ENCODE measurements around the gene RIPOR3.

The RIPOR3 gene

GRCh38 chr20:50588034-50588736 lies 103.2 kb downstream of the RIPOR3 start:
- Histone ChIP-seq H3K36me3 (ENCODE audit: control insufficient read depth, insufficient read depth, low read length) (no peaks in the 10 kb centered on the region), H3K9ac (ENCODE audit: low read length) (no peak overlapping the region), H3K4me3 (ENCODE audit: low read length) (no peak overlapping the region), H3K9me3 (ENCODE audit: control insufficient read depth, low read length) (no peaks in the 10 kb centered on the region), H3K4me1 (ENCODE audit: control insufficient read depth, insufficient read depth, low read length) (peaks cover 6% of the 10 kb centered on the region), H3K27me3 (ENCODE audit: control insufficient read depth, insufficient read depth, low read length) (no peaks in the 10 kb centered on the region)

- Histone ChIP-seq H3K9me3 (ENCODE audit: control insufficient read depth, low read length) (no peaks in the 10 kb centered on the region), H3K4me3 (ENCODE audit: low read length) (no peak overlapping the region), H3K27me3 (ENCODE audit: control insufficient read depth, insufficient read depth, low read length) (no peaks in the 10 kb centered on the region), H3K36me3 (ENCODE audit: control insufficient read depth, insufficient read depth, low read length) (no peaks in the 10 kb centered on the region), H3K9ac (ENCODE audit: low read length) (no peak overlapping the region), H3K4me1 (ENCODE audit: control insufficient read depth, insufficient read depth, low read length) (peaks cover under 1% of the 10 kb centered on the region)
These were observed 103.9 kb downstream of the RIPOR3 start for GRCh38 chr20:50587291-50587961.

GRCh38 chr20:50586531-50587232 lies 104.7 kb downstream of the RIPOR3 start:
- H3K4me3 ChIP-seq (ENCODE audit: low read length), result no peak overlapping the region
- no peaks in the 10 kb centered on the region for H3K27me3 ChIP-seq (ENCODE audit: control insufficient read depth, insufficient read depth, low read length)
- H3K9me3 ChIP-seq (ENCODE audit: control insufficient read depth, low read length), result no peaks in the 10 kb centered on the region
- H3K4me1 ChIP-seq (ENCODE audit: control insufficient read depth, insufficient read depth, low read length), result no peaks in the 10 kb centered on the region
- H3K36me3 ChIP-seq (ENCODE audit: control insufficient read depth, insufficient read depth, low read length), result no peaks in the 10 kb centered on the region
- H3K9ac ChIP-seq (ENCODE audit: low read length), result no peak overlapping the region

GRCh38 chr20:50585678-50586077 lies 105.7 kb downstream of the RIPOR3 start:
- Histone ChIP-seq H3K4me3 (ENCODE audit: low read length) (no peak overlapping the region), H3K27me3 (ENCODE audit: control insufficient read depth, insufficient read depth, low read length) (no peaks in the 10 kb centered on the region), H3K4me1 (ENCODE audit: control insufficient read depth, insufficient read depth, low read length) (no peaks in the 10 kb centered on the region), H3K36me3 (ENCODE audit: control insufficient read depth, insufficient read depth, low read length) (no peaks in the 10 kb centered on the region), H3K9me3 (ENCODE audit: control insufficient read depth, low read length) (no peaks in the 10 kb centered on the region), H3K9ac (ENCODE audit: low read length) (no peak overlapping the region)

GRCh38 chr20:50585214-50585613 lies 106.1 kb downstream of the RIPOR3 start:
- no peaks in the 10 kb centered on the region for H3K27me3 ChIP-seq (ENCODE audit: control insufficient read depth, insufficient read depth, low read length)
- H3K4me1 ChIP-seq (ENCODE audit: control insufficient read depth, insufficient read depth, low read length), result no peaks in the 10 kb centered on the region
- H3K4me3 ChIP-seq (ENCODE audit: low read length), result no peak overlapping the region
- no peaks in the 10 kb centered on the region for H3K9me3 ChIP-seq (ENCODE audit: control insufficient read depth, low read length)
- H3K9ac ChIP-seq (ENCODE audit: low read length), result no peak overlapping the region
- no peaks in the 10 kb centered on the region for H3K36me3 ChIP-seq (ENCODE audit: control insufficient read depth, insufficient read depth, low read length)

- Histone ChIP-seq H3K4me3 (ENCODE audit: low read length) (no peak overlapping the region), H3K9me3 (ENCODE audit: control insufficient read depth, low read length) (no peaks in the 10 kb centered on the region), H3K9ac (ENCODE audit: low read length) (no peak overlapping the region), H3K36me3 (ENCODE audit: control insufficient read depth, insufficient read depth, low read length) (peaks cover 2% of the 10 kb centered on the region), H3K27me3 (ENCODE audit: control insufficient read depth, insufficient read depth, low read length) (no peaks in the 10 kb centered on the region), H3K4me1 (ENCODE audit: control insufficient read depth, insufficient read depth, low read length) (peaks cover 2% of the 10 kb centered on the region)
These were observed 106.7 kb downstream of the RIPOR3 start for GRCh38 chr20:50584687-50585086.

GRCh38 chr20:50583442-50584150 lies 107.7 kb downstream of the RIPOR3 start:
- Histone ChIP-seq H3K9ac (ENCODE audit: low read length) (no peak overlapping the region), H3K36me3 (ENCODE audit: control insufficient read depth, insufficient read depth, low read length) (peaks cover 10% of the 10 kb centered on the region), H3K27me3 (ENCODE audit: control insufficient read depth, insufficient read depth, low read length) (no peaks in the 10 kb centered on the region), H3K4me1 (ENCODE audit: control insufficient read depth, insufficient read depth, low read length) (peaks cover 4% of the 10 kb centered on the region), H3K4me3 (ENCODE audit: low read length) (no peak overlapping the region), H3K9me3 (ENCODE audit: control insufficient read depth, low read length) (no peaks in the 10 kb centered on the region)

- H3K36me3 ChIP-seq (ENCODE audit: control insufficient read depth, insufficient read depth, low read length), result peaks cover 14% of the 10 kb centered on the region
- no peaks in the 10 kb centered on the region for H3K9me3 ChIP-seq (ENCODE audit: control insufficient read depth, low read length)
- H3K4me1 ChIP-seq (ENCODE audit: control insufficient read depth, insufficient read depth, low read length), result peaks cover 8% of the 10 kb centered on the region
- no peak overlapping the region for H3K9ac ChIP-seq (ENCODE audit: low read length)
- no peaks in the 10 kb centered on the region for H3K27me3 ChIP-seq (ENCODE audit: control insufficient read depth, insufficient read depth, low read length)
- H3K4me3 ChIP-seq (ENCODE audit: low read length), result no peak overlapping the region
These were observed 108.6 kb downstream of the RIPOR3 start for GRCh38 chr20:50582591-50583234.

GRCh38 chr20:50582092-50582491 lies 109.2 kb downstream of the RIPOR3 start:
- H3K9ac ChIP-seq (ENCODE audit: low read length), result no peak overlapping the region
- H3K9me3 ChIP-seq (ENCODE audit: control insufficient read depth, low read length), result no peaks in the 10 kb centered on the region
- H3K27me3 ChIP-seq (ENCODE audit: control insufficient read depth, insufficient read depth, low read length), result no peaks in the 10 kb centered on the region
- H3K4me3 ChIP-seq (ENCODE audit: low read length), result no peak overlapping the region
- peaks cover 14% of the 10 kb centered on the region for H3K36me3 ChIP-seq (ENCODE audit: control insufficient read depth, insufficient read depth, low read length)
- peaks cover 14% of the 10 kb centered on the region for H3K4me1 ChIP-seq (ENCODE audit: control insufficient read depth, insufficient read depth, low read length)

- no peak overlapping the region for H3K4me3 ChIP-seq (ENCODE audit: low read length)
- H3K4me1 ChIP-seq (ENCODE audit: control insufficient read depth, insufficient read depth, low read length), result peaks cover 16% of the 10 kb centered on the region
- H3K9me3 ChIP-seq (ENCODE audit: control insufficient read depth, low read length), result no peaks in the 10 kb centered on the region
- H3K36me3 ChIP-seq (ENCODE audit: control insufficient read depth, insufficient read depth, low read length), result peaks cover 14% of the 10 kb centered on the region
- no peaks in the 10 kb centered on the region for H3K27me3 ChIP-seq (ENCODE audit: control insufficient read depth, insufficient read depth, low read length)
- H3K9ac ChIP-seq (ENCODE audit: low read length), result no peak overlapping the region
These were observed 110.3 kb downstream of the RIPOR3 start for GRCh38 chr20:50580842-50581544.
